GM23248 (cell line): ENCODE data around the gene CCDC157. TPM values are rescaled to one million over a fixed set of nuclear protein-coding genes. Genes with fewer than 3 reads are reported as not detected.
A peak's percentile ranks its signal among the peaks of the same experiment; 100 is the strongest.

Experiments used
- DNase-seq: peaks from one replicate; pipeline ENCODE4 v3.0.0-alpha.2; 2015
- H2AFZ ChIP-seq: fragments of 200-600 bp; sonication (generic); 2 replicates; pipeline ENCODE4 v1.6.1; 2016; ENCODE audit warnings: antibody characterized with exemption
- H3F3A ChIP-seq: fragments of 200-600 bp; sonication (generic); 2 replicates; pipeline ENCODE4 v1.6.1; 2016; ENCODE audit warnings: mild to moderate bottlenecking, antibody characterized with exemption, mixed run types; ENCODE audit not compliant: insufficient read depth
- H3K27ac ChIP-seq: fragments of 200-600 bp; sonication (generic); 2 replicates; pipeline ENCODE4 v1.5.1; 2016; ENCODE audit warnings: mild to moderate bottlenecking
- H3K27me3 ChIP-seq: fragments of 200-600 bp; sonication (generic); replicated peaks from 2 replicates; pipeline ENCODE4 v1.6.1; 2016; ENCODE audit warnings: mild to moderate bottlenecking; ENCODE audit not compliant: insufficient read depth
- H3K36me3 ChIP-seq: fragments of 200-600 bp; sonication (generic); 2 replicates; pipeline ENCODE4 v1.6.1; 2016; ENCODE audit warnings: low read depth, mild to moderate bottlenecking
- H3K4me1 ChIP-seq: fragments of 200-600 bp; sonication (generic); 2 replicates; pipeline ENCODE4 v1.6.1; 2016; ENCODE audit warnings: mild to moderate bottlenecking; ENCODE audit not compliant: insufficient read depth
- H3K4me2 ChIP-seq: fragments of 200-600 bp; sonication (generic); one replicate; pipeline ENCODE4 v1.6.1; 2016; ENCODE audit warnings: mild to moderate bottlenecking; ENCODE audit not compliant: unreplicated experiment
- H3K4me3 ChIP-seq: fragments of 200-600 bp; sonication (generic); 2 replicates; pipeline ENCODE4 v1.5.1; 2016; ENCODE audit warnings: mild to moderate bottlenecking
- H3K79me2 ChIP-seq: fragments of 200-600 bp; sonication (generic); 2 replicates; pipeline ENCODE4 v1.6.1; 2016; ENCODE audit warnings: mild to moderate bottlenecking; ENCODE audit not compliant: insufficient read depth
- H3K9ac ChIP-seq: fragments of 200-600 bp; sonication (generic); 2 replicates; pipeline ENCODE4 v1.6.1; 2016; ENCODE audit warnings: mild to moderate bottlenecking
- H3K9me2 ChIP-seq: fragments of 200-600 bp; sonication (generic); 2 replicates; pipeline ENCODE4 v1.6.1; 2016; ENCODE audit warnings: mixed run types, mild to moderate bottlenecking, moderate library complexity; ENCODE audit not compliant: insufficient read depth
- H3K9me3 ChIP-seq: fragments of 200-600 bp; sonication (generic); one replicate; pipeline ENCODE4 v1.6.1; 2017; ENCODE audit warnings: low read depth
- H4K20me1 ChIP-seq: fragments of 200-600 bp; sonication (generic); 2 replicates; pipeline ENCODE4 v1.6.0; 2016; ENCODE audit not compliant: insufficient read depth
- EZH2 ChIP-seq: fragments of 200-600 bp; sonication (generic); IDR thresholded peaks from 2 replicates; pipeline ENCODE4 v1.6.1; 2018; ENCODE audit warnings: antibody characterized with exemption, mild to moderate bottlenecking; ENCODE audit not compliant: insufficient read depth, poor library complexity, severe bottlenecking
- EZH2phosphoT487 ChIP-seq: fragments of 200-600 bp; sonication (generic); IDR thresholded peaks from 2 replicates; pipeline ENCODE4 v1.6.1; 2018; ENCODE audit warnings: antibody characterized with exemption, moderate library complexity, mild to moderate bottlenecking, low read depth; ENCODE audit not compliant: insufficient read depth
- WGBS, 2 experiments: methylation state at CpG; one replicate each; pipeline ENCODE4 v1.1.6; 2015 to 2017; ENCODE audit warnings: low lambda C conversion rate in 2 of 2, low coverage in 1 of 2; ENCODE audit errors: missing lambda C conversion rate in 2 of 2; 5-methylcytosine and 5-hydroxymethylcytosine counted together
- in situ Hi-C: fragments of 300-500 bp; cut with MboI; formaldehyde crosslinking; loops from 2 replicates; pipeline ENCODE4 v1.15.0; 2020
- polyA plus RNA-seq: library from polyadenylated mRNA; unstranded; fragments of >200 nt; fragmentation: Nextera tagmentation; extraction: Ambion mirVana; gene quantifications from 2 replicates; pipeline ENCODE4 v1.2.1, GENCODE V29; 2016
- total RNA-seq: library from RNA; depleted of rRNA; stranded (reverse); fragments of >200 nt; shearing (Covaris generic); gene quantifications from 2 replicates; pipeline ENCODE4 v1.2.3, GENCODE V29; 2014

The CCDC157 gene
- total and polyA plus RNA-seq, 2 experiments from 2014 or later: 2.7 to 5.0 TPM

- H3K4me1 ChIP-seq: peaks cover 16% of the 10 kb centered on the region
- no peaks in the 10 kb centered on the region for H3K9me2 ChIP-seq
- peaks cover 25% of the 10 kb centered on the region for H3K79me2 ChIP-seq
- H4K20me1 ChIP-seq: no peaks in the 10 kb centered on the region
- DNase-seq: no peak
- H3K9ac ChIP-seq: no peak overlapping the region
- in situ Hi-C loops: loop anchor here (10.0 kb wide), 1 partner anchor 288 kb away; no protein-coding TSS in a partner anchor
- no peaks in the 10 kb centered on the region for H3K36me3 ChIP-seq
- no peak overlapping the region for H3K4me2 ChIP-seq
- H3F3A ChIP-seq: no peaks in the 10 kb centered on the region
- WGBS, 2 experiments: 82 to 91% methylated on average over 7 of the region's 7 CpGs
- H3K27me3 ChIP-seq: no peaks in the 10 kb centered on the region
- H2AFZ ChIP-seq: no peak overlapping the region
- no peaks in the 10 kb centered on the region for H3K9me3 ChIP-seq
- no peak for TF ChIP-seq EZH2
- TF ChIP-seq EZH2phosphoT487: no peak
- H3K4me3 ChIP-seq: no peak overlapping the region
- no peak overlapping the region for H3K27ac ChIP-seq
Observed at GRCh38 chr22:30393322-30393680, 36.5 kb downstream of the CCDC157 start.

- Histone ChIP-seq H3K4me1 (peaks cover 21% of the 10 kb centered on the region), H3K36me3 (no peaks in the 10 kb centered on the region), H3K9ac (no peak overlapping the region), H3F3A (peaks cover 5% of the 10 kb centered on the region), H3K27me3 (no peaks in the 10 kb centered on the region), H4K20me1 (no peaks in the 10 kb centered on the region), H2AFZ (no peak overlapping the region), H3K4me3 (no peak overlapping the region), H3K9me2 (no peaks in the 10 kb centered on the region), H3K79me2 (peaks cover 30% of the 10 kb centered on the region), H3K27ac (no peak overlapping the region), H3K9me3 (no peaks in the 10 kb centered on the region), H3K4me2 (no peak overlapping the region)
- in situ Hi-C loops: loop anchor here (10.0 kb wide), 1 partner anchor 289 kb away; no protein-coding TSS in a partner anchor
- WGBS, 2 experiments: 92 to 100% methylated on average over 3 of the region's 3 CpGs
- no peak for DNase-seq
- TF ChIP-seq EZH2phosphoT487: no peak
- no peak for TF ChIP-seq EZH2
Observed at GRCh38 chr22:30393885-30394284, 37.1 kb downstream of the CCDC157 start.

DNA sequence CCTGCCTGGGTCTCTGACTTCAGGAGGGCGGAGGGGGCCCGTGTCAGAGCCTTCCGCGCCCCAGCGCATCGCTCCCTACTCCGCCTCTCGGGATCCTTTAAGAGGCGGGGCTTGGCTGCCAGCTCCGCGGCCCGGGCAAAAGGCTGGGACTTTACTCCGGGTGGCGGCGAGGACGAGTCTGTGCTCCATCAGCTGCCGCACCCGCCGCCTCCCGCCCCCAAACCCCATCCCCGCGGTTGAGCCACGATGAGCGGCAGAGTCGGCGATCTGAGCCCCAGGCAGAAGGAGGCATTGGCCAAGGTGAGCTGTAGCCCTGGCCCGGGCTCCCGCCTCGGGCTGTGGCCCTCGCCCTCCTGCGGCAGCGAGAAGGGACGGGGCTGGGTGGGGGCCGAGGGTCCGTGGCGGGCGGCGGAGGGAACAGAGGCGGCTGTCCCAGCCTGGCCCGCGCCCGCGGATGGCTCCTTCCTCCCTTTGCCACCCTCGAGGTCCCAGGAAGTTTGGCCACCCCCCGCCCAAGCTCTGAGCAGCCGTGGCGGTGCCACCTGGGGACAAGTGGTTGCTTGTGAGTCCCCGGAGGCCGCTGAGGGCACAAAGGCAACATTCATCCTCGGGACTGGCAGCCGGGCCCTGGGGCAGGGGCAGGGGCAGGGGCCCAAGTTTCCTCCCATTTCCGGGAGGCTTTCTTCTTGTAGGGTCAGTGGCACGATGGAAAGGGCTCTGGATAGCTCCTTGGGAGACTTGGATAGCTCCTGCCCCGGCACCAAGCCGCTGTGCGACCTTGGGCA is 40.3 kb downstream of the CCDC157 start, which contains the start of gene SEC14L2:
Gene SEC14L2, plus strand, starts transcription at position 148 of the 785 bp plus-strand sequence. Its CDS starts 99 bp downstream, at position 247.
- Histone ChIP-seq H2AFZ (peak within 1 kb of the TSS; percentile 82), H4K20me1 (no peaks in the 10 kb centered on the region), H3K4me2 (peak within 1 kb of the TSS; percentile 92), H3K9ac (peak within 1 kb of the TSS; percentile 89), H3K9me3 (no peaks in the 10 kb centered on the region), H3K27me3 (no peaks in the 10 kb centered on the region), H3K27ac (peak within 1 kb of the TSS; percentile 65), H3K79me2 (peaks cover 60% of the 10 kb centered on the region), H3K4me1 (peaks cover 33% of the 10 kb centered on the region), H3F3A (peaks cover 8% of the 10 kb centered on the region), H3K9me2 (no peaks in the 10 kb centered on the region), H3K36me3 (no peaks in the 10 kb centered on the region), H3K4me3 (peak within 1 kb of the TSS; percentile 86)
- in situ Hi-C loops: loop anchor here (10.0 kb wide), 1 partner anchor 292 kb away; no protein-coding TSS in a partner anchor
- 1 to 3% methylated on average over 40 to 54 of the region's 56 CpGs for WGBS, 2 experiments
- DNase-seq: peak; percentile 84
- TF ChIP-seq EZH2phosphoT487: no peak
- no peak for TF ChIP-seq EZH2

- Histone ChIP-seq H3K4me2 (peak overlapping the region; percentile 92), H3K9me2 (no peaks in the 10 kb centered on the region), H2AFZ (peak overlapping the region; percentile 82; the same call in 1 of the 2 replicates), H3K9ac (peak overlapping the region; percentile 89), H4K20me1 (no peaks in the 10 kb centered on the region), H3K4me1 (peaks cover 34% of the 10 kb centered on the region), H3K27me3 (no peaks in the 10 kb centered on the region), H3K9me3 (no peaks in the 10 kb centered on the region), H3K4me3 (peak overlapping the region; percentile 86), H3F3A (peaks cover 8% of the 10 kb centered on the region), H3K27ac (peak overlapping the region; percentile 65), H3K36me3 (no peaks in the 10 kb centered on the region), H3K79me2 (peaks cover 69% of the 10 kb centered on the region)
- peak; percentile 46 for DNase-seq
- WGBS, 2 experiments: 26 to 28% methylated on average over 11 of the region's 11 CpGs
- no peak for TF ChIP-seq EZH2
- TF ChIP-seq EZH2phosphoT487: no peak
- in situ Hi-C loops: loop anchor here (10.0 kb wide), 1 partner anchor 293 kb away; no protein-coding TSS in a partner anchor
Observed at GRCh38 chr22:30397656-30398635, 41.1 kb downstream of the CCDC157 start.
